Astrocyte (in vitro differentiated cells and primary cell): Measurements from ENCODE around the gene UGT1A1. TPM values are rescaled to one million over a fixed set of nuclear protein-coding genes. Genes with fewer than 3 reads are reported as not detected.

Experiments
- DNase-seq: peaks from one replicate; pipeline ENCODE4 v3.0.0-alpha.2; 2010; ENCODE audit warnings: low read depth
- FAIRE-seq: peaks from 2 replicates; lab custom pipeline; 2011; peaks lifted over from hg19 to GRCh38; lab: Jason Lieb, UNC
- H2AFZ ChIP-seq: 2 replicates; pipeline ENCODE4 v1.6.0; 2012; ENCODE audit warnings: low read depth, low read length, inconsistent platforms
- H3K27ac ChIP-seq: 2 replicates; pipeline ENCODE4 v1.5.1; 2011; ENCODE audit warnings: low read depth, low read length, inconsistent platforms
- H3K27me3 ChIP-seq: 2 replicates; pipeline ENCODE4 v1.6.0; 2011; ENCODE audit warnings: low read length, inconsistent platforms; ENCODE audit not compliant: insufficient read depth
- H3K36me3 ChIP-seq: 2 replicates; pipeline ENCODE4 v1.5.1; 2011; ENCODE audit warnings: low read length, inconsistent platforms; ENCODE audit not compliant: insufficient read depth
- H3K4me1 ChIP-seq: 2 replicates; pipeline ENCODE4 v1.5.1; 2011; ENCODE audit warnings: low read length, inconsistent platforms; ENCODE audit not compliant: insufficient read depth
- H3K4me2 ChIP-seq: 2 replicates; pipeline ENCODE4 v1.6.0; 2012; ENCODE audit warnings: low read length, inconsistent platforms
- H3K4me3 ChIP-seq: 2 replicates; pipeline ENCODE4 v1.5.1; 2011; ENCODE audit warnings: low read depth, mild to moderate bottlenecking, low read length, inconsistent platforms; ENCODE audit not compliant: insufficient read depth
- H3K79me2 ChIP-seq: 2 replicates; pipeline ENCODE4 v1.6.0; 2012; ENCODE audit warnings: mild to moderate bottlenecking, low read length, inconsistent platforms; ENCODE audit not compliant: insufficient read depth
- H3K9ac ChIP-seq: 2 replicates; pipeline ENCODE4 v1.6.0; 2012; ENCODE audit warnings: mild to moderate bottlenecking, low read length, inconsistent platforms
- H3K9me3 ChIP-seq: 2 replicates; pipeline ENCODE4 v1.5.1; 2012; ENCODE audit warnings: low read depth, mild to moderate bottlenecking, low read length, inconsistent platforms; ENCODE audit not compliant: insufficient read depth
- H4K20me1 ChIP-seq: 2 replicates; pipeline ENCODE4 v1.6.0; 2012; ENCODE audit warnings: low read length, inconsistent platforms; ENCODE audit not compliant: insufficient read depth
- H3K27ac Mint-ChIP-seq: one replicate; pipeline ENCODE4 v1.8.0; 2021; ENCODE audit warnings: mild to moderate bottlenecking, mixed read lengths; ENCODE audit not compliant: unreplicated experiment
- H3K27me3 Mint-ChIP-seq: one replicate; pipeline ENCODE4 v1.8.0; 2021; ENCODE audit warnings: low read depth, mixed read lengths; ENCODE audit not compliant: unreplicated experiment
- H3K36me3 Mint-ChIP-seq: one replicate; pipeline ENCODE4 v1.8.0; 2021; ENCODE audit warnings: low read depth, mixed read lengths; ENCODE audit not compliant: unreplicated experiment
- H3K4me1 Mint-ChIP-seq: one replicate; pipeline ENCODE4 v1.8.0; 2021; ENCODE audit warnings: low read depth, mixed read lengths; ENCODE audit not compliant: unreplicated experiment
- H3K4me3 Mint-ChIP-seq: one replicate; pipeline ENCODE4 v1.8.0; 2021; ENCODE audit warnings: mild to moderate bottlenecking, moderate library complexity, mixed read lengths; ENCODE audit not compliant: unreplicated experiment
- H3K9me3 Mint-ChIP-seq: one replicate; pipeline ENCODE4 v1.8.0; 2021; ENCODE audit warnings: mild to moderate bottlenecking, mixed read lengths; ENCODE audit not compliant: unreplicated experiment
- CTCF ChIP-seq: IDR thresholded peaks from 2 replicates; pipeline ENCODE4 v1.5.1; 2011; ENCODE audit warnings: low read depth, mild to moderate bottlenecking, inconsistent platforms, low read length, moderate library complexity; ENCODE audit not compliant: insufficient read depth
- EZH2 ChIP-seq: IDR thresholded peaks from 2 replicates; pipeline ENCODE4 v1.6.1; 2012; ENCODE audit warnings: mild to moderate bottlenecking, low read length, inconsistent platforms; ENCODE audit not compliant: insufficient read depth
- total RNA-seq: library from RNA; stranded (reverse); gene quantifications from 2 replicates; pipeline ENCODE4 v1.2.1, GENCODE V29; 2021

Gene UGT1A1
- total RNA-seq, 1 donor from 2014 or later = not detected

- no peak for DNase-seq
Measured at GRCh38 chr2:233807215-233807865, 47.3 kb downstream of the UGT1A1 start.

GRCh38 chr2:233807966-233808935 is 48.2 kb downstream of the UGT1A1 start:
- no peak overlapping the region for H3K4me2 ChIP-seq
- no peak overlapping the region for H2AFZ ChIP-seq
- H3K36me3 Mint-ChIP-seq = no peaks in the 10 kb centered on the region
- no peak overlapping the region for H3K27ac Mint-ChIP-seq
- H3K4me1 ChIP-seq = no peaks in the 10 kb centered on the region
- no peaks in the 10 kb centered on the region for H3K36me3 ChIP-seq
- no peaks in the 10 kb centered on the region for H4K20me1 ChIP-seq
- peaks cover 46% of the 10 kb centered on the region for H3K27me3 Mint-ChIP-seq
- H3K79me2 ChIP-seq = no peaks in the 10 kb centered on the region
- H3K27me3 ChIP-seq = peaks cover 8% of the 10 kb centered on the region
- no peaks in the 10 kb centered on the region for H3K4me1 Mint-ChIP-seq
- no peak for DNase-seq
- no peaks in the 10 kb centered on the region for H3K9me3 Mint-ChIP-seq
- no peak overlapping the region for H3K4me3 ChIP-seq
- H3K9ac ChIP-seq = no peak overlapping the region
- no peak overlapping the region for H3K27ac ChIP-seq
- no peak for TF ChIP-seq EZH2
- no peaks in the 10 kb centered on the region for H3K9me3 ChIP-seq
- H3K4me3 Mint-ChIP-seq = no peak overlapping the region
- FAIRE-seq = no peak

More at GRCh38 chr2:233807215-233807865, 47.3 kb downstream of the UGT1A1 start:
- H3K36me3 ChIP-seq = no peaks in the 10 kb centered on the region
- H3K4me1 ChIP-seq = no peaks in the 10 kb centered on the region
- Mint-ChIP-seq H3K9me3 (no peaks in the 10 kb centered on the region), H3K27me3 (peaks cover 50% of the 10 kb centered on the region), H3K4me1 (no peaks in the 10 kb centered on the region), H3K36me3 (no peaks in the 10 kb centered on the region), H3K4me3 (no peak overlapping the region), H3K27ac (no peak overlapping the region)
- no peak overlapping the region for H3K4me2 ChIP-seq
- H2AFZ ChIP-seq = no peak overlapping the region
- no peaks in the 10 kb centered on the region for H4K20me1 ChIP-seq
- no peak overlapping the region for H3K27ac ChIP-seq
- peaks cover 8% of the 10 kb centered on the region for H3K27me3 ChIP-seq
- H3K9me3 ChIP-seq = no peaks in the 10 kb centered on the region
- TF ChIP-seq EZH2 (no peak), CTCF (no peak)
- no peaks in the 10 kb centered on the region for H3K79me2 ChIP-seq
- H3K9ac ChIP-seq = no peak overlapping the region
- FAIRE-seq = no peak
- H3K4me3 ChIP-seq = no peak overlapping the region

DNA sequence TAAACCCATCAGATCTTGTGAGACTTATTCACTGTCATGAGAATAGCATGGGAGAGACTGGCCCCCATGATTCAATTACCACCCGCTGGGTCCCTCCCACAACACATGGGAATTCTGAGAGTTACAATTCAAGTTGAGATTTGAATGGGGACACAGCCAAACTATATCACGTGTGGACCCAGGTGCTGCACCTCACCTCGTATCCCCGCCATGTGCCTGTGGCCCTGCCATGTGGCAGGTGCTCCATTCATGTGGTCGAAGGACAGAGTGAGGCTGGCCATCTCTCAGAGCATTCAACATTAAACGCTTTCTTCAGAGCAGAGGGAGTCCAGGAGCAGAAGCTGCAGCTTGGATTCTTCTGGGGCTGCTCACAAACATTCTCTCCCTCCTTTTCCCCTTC is 50.3 kb downstream of the UGT1A1 start:
- peaks cover 4% of the 10 kb centered on the region for H3K27me3 ChIP-seq
- H3K36me3 ChIP-seq = no peaks in the 10 kb centered on the region
- TF ChIP-seq CTCF (no peak), EZH2 (no peak)
- no peak overlapping the region for H3K4me2 ChIP-seq
- H3K9ac ChIP-seq = no peak overlapping the region
- Mint-ChIP-seq H3K36me3 (no peaks in the 10 kb centered on the region), H3K27ac (no peak overlapping the region), H3K4me3 (no peak overlapping the region), H3K4me1 (no peaks in the 10 kb centered on the region), H3K9me3 (no peaks in the 10 kb centered on the region), H3K27me3 (peaks cover 30% of the 10 kb centered on the region)
- no peaks in the 10 kb centered on the region for H3K79me2 ChIP-seq
- no peak for DNase-seq
- H3K4me3 ChIP-seq = no peak overlapping the region
- no peak overlapping the region for H3K27ac ChIP-seq
- FAIRE-seq = no peak
- no peaks in the 10 kb centered on the region for H3K4me1 ChIP-seq
- no peak overlapping the region for H2AFZ ChIP-seq
- H4K20me1 ChIP-seq = no peaks in the 10 kb centered on the region
- no peaks in the 10 kb centered on the region for H3K9me3 ChIP-seq
